Astrocyte (in vitro differentiated cells and primary cell): ENCODE measurements around the gene SLC8A3. TPM values are rescaled to one million over a fixed set of nuclear protein-coding genes. Genes with fewer than 3 reads are reported as not detected.

Experiments used
- DNase-seq: peaks from one replicate; pipeline ENCODE4 v3.0.0-alpha.2; 2010; ENCODE audit warnings: low read depth
- FAIRE-seq: peaks from 2 replicates; lab custom pipeline; 2011; peaks lifted over from hg19 to GRCh38; lab: Jason Lieb, UNC
- H2AFZ ChIP-seq: 2 replicates; pipeline ENCODE4 v1.6.0; 2012; ENCODE audit warnings: low read depth, low read length, inconsistent platforms
- H3K27ac ChIP-seq: 2 replicates; pipeline ENCODE4 v1.5.1; 2011; ENCODE audit warnings: low read depth, low read length, inconsistent platforms
- H3K27me3 ChIP-seq: 2 replicates; pipeline ENCODE4 v1.6.0; 2011; ENCODE audit warnings: low read length, inconsistent platforms; ENCODE audit not compliant: insufficient read depth
- H3K36me3 ChIP-seq: 2 replicates; pipeline ENCODE4 v1.5.1; 2011; ENCODE audit warnings: low read length, inconsistent platforms; ENCODE audit not compliant: insufficient read depth
- H3K4me1 ChIP-seq: 2 replicates; pipeline ENCODE4 v1.5.1; 2011; ENCODE audit warnings: low read length, inconsistent platforms; ENCODE audit not compliant: insufficient read depth
- H3K4me2 ChIP-seq: 2 replicates; pipeline ENCODE4 v1.6.0; 2012; ENCODE audit warnings: low read length, inconsistent platforms
- H3K4me3 ChIP-seq: 2 replicates; pipeline ENCODE4 v1.5.1; 2011; ENCODE audit warnings: low read depth, mild to moderate bottlenecking, low read length, inconsistent platforms; ENCODE audit not compliant: insufficient read depth
- H3K79me2 ChIP-seq: 2 replicates; pipeline ENCODE4 v1.6.0; 2012; ENCODE audit warnings: mild to moderate bottlenecking, low read length, inconsistent platforms; ENCODE audit not compliant: insufficient read depth
- H3K9ac ChIP-seq: 2 replicates; pipeline ENCODE4 v1.6.0; 2012; ENCODE audit warnings: mild to moderate bottlenecking, low read length, inconsistent platforms
- H3K9me3 ChIP-seq: 2 replicates; pipeline ENCODE4 v1.5.1; 2012; ENCODE audit warnings: low read depth, mild to moderate bottlenecking, low read length, inconsistent platforms; ENCODE audit not compliant: insufficient read depth
- H4K20me1 ChIP-seq: 2 replicates; pipeline ENCODE4 v1.6.0; 2012; ENCODE audit warnings: low read length, inconsistent platforms; ENCODE audit not compliant: insufficient read depth
- H3K27ac Mint-ChIP-seq: one replicate; pipeline ENCODE4 v1.8.0; 2021; ENCODE audit warnings: mild to moderate bottlenecking, mixed read lengths; ENCODE audit not compliant: unreplicated experiment
- H3K27me3 Mint-ChIP-seq: one replicate; pipeline ENCODE4 v1.8.0; 2021; ENCODE audit warnings: low read depth, mixed read lengths; ENCODE audit not compliant: unreplicated experiment
- H3K36me3 Mint-ChIP-seq: one replicate; pipeline ENCODE4 v1.8.0; 2021; ENCODE audit warnings: low read depth, mixed read lengths; ENCODE audit not compliant: unreplicated experiment
- H3K4me1 Mint-ChIP-seq: one replicate; pipeline ENCODE4 v1.8.0; 2021; ENCODE audit warnings: low read depth, mixed read lengths; ENCODE audit not compliant: unreplicated experiment
- H3K4me3 Mint-ChIP-seq: one replicate; pipeline ENCODE4 v1.8.0; 2021; ENCODE audit warnings: mild to moderate bottlenecking, moderate library complexity, mixed read lengths; ENCODE audit not compliant: unreplicated experiment
- H3K9me3 Mint-ChIP-seq: one replicate; pipeline ENCODE4 v1.8.0; 2021; ENCODE audit warnings: mild to moderate bottlenecking, mixed read lengths; ENCODE audit not compliant: unreplicated experiment
- CTCF ChIP-seq: IDR thresholded peaks from 2 replicates; pipeline ENCODE4 v1.5.1; 2011; ENCODE audit warnings: low read depth, mild to moderate bottlenecking, inconsistent platforms, low read length, moderate library complexity; ENCODE audit not compliant: insufficient read depth
- EZH2 ChIP-seq: IDR thresholded peaks from 2 replicates; pipeline ENCODE4 v1.6.1; 2012; ENCODE audit warnings: mild to moderate bottlenecking, low read length, inconsistent platforms; ENCODE audit not compliant: insufficient read depth
- total RNA-seq: library from RNA; stranded (reverse); gene quantifications from 2 replicates; pipeline ENCODE4 v1.2.1, GENCODE V29; 2021

SLC8A3 gene
- total RNA-seq, 1 donor from 2014 or later, result 0.45 TPM

DNA sequence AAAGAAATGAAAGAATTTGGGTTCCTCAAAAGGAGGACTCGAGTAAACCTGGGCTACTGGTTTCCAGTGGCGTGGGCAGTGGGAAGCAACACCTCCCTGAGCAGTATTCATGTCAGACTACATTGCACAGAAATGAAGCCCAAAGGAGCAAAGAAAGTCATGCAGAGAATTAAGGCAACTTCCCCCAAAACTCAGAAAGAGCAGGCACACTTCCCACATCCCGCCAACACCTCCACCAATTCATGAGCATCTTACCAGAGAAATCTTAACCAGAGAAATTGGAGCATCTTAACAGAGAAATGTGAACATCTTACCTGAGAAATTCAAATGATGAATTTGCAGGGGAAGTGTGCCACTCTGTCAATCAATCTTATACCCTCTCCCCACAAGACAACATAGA, 36.7 kb downstream of the SLC8A3 start:
- no peak for DNase-seq
- H3K4me1 Mint-ChIP-seq, result no peaks in the 10 kb centered on the region
- H3K4me3 Mint-ChIP-seq, result no peak overlapping the region
- Histone ChIP-seq H3K9me3 (no peaks in the 10 kb centered on the region), H3K4me3 (no peak overlapping the region), H2AFZ (no peak overlapping the region), H3K4me2 (no peak overlapping the region), H3K36me3 (no peaks in the 10 kb centered on the region), H3K27ac (no peak overlapping the region), H3K79me2 (no peaks in the 10 kb centered on the region), H3K4me1 (no peaks in the 10 kb centered on the region), H3K27me3 (no peaks in the 10 kb centered on the region), H4K20me1 (no peaks in the 10 kb centered on the region), H3K9ac (no peak overlapping the region)
- no peak for TF ChIP-seq CTCF
- TF ChIP-seq EZH2, result no peak
- H3K27me3 Mint-ChIP-seq, result peaks cover 24% of the 10 kb centered on the region
- H3K9me3 Mint-ChIP-seq, result peaks cover 2% of the 10 kb centered on the region
- H3K36me3 Mint-ChIP-seq, result no peaks in the 10 kb centered on the region
- H3K27ac Mint-ChIP-seq, result no peak overlapping the region
- no peak for FAIRE-seq

DNA sequence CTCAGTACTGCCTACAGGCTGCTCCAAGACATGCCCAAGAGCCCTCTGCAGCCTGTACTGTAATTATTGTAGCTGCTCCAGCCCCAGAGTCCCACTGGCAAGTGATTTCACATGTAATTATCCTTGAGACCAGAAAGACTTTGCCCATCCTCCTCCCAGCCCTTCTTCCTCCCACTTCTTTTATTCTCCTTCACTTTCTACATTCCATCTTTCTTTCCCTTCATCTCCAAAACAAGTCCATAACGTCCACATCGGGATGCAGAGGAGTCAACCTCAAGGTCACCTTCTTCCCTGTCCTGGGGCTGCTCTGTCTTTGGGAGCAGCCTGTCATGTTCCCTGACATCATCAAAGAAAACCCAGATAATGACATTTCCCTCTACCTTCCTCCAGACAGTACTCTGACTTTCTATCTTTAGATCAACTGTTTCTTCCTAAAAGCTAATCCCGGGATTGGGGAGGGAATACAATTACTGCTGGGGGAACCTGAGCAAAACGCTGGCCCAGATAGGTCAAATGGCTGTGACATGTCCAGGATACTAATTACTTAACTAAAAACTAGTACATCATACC, 39.1 kb downstream of the SLC8A3 start:
- Histone ChIP-seq H3K4me1 (no peaks in the 10 kb centered on the region), H3K9me3 (no peaks in the 10 kb centered on the region), H3K36me3 (no peaks in the 10 kb centered on the region), H3K9ac (no peak overlapping the region), H3K79me2 (no peaks in the 10 kb centered on the region), H3K27me3 (no peaks in the 10 kb centered on the region), H4K20me1 (no peaks in the 10 kb centered on the region), H2AFZ (no peak overlapping the region), H3K27ac (no peak overlapping the region), H3K4me2 (no peak overlapping the region), H3K4me3 (no peak overlapping the region)
- DNase-seq (no peak), FAIRE-seq (no peak)
- no peaks in the 10 kb centered on the region for H3K4me1 Mint-ChIP-seq
- H3K27ac Mint-ChIP-seq, result no peak overlapping the region
- TF ChIP-seq CTCF (no peak), EZH2 (no peak)
- H3K4me3 Mint-ChIP-seq, result no peak overlapping the region
- H3K36me3 Mint-ChIP-seq, result no peaks in the 10 kb centered on the region
- peaks cover 2% of the 10 kb centered on the region for H3K9me3 Mint-ChIP-seq
- H3K27me3 Mint-ChIP-seq, result peaks cover 17% of the 10 kb centered on the region

- no peaks in the 10 kb centered on the region for H3K36me3 ChIP-seq
- no peaks in the 10 kb centered on the region for H4K20me1 ChIP-seq
- no peak overlapping the region for H3K9ac ChIP-seq
- no peak overlapping the region for H3K4me3 ChIP-seq
- Mint-ChIP-seq H3K9me3 (no peaks in the 10 kb centered on the region), H3K36me3 (no peaks in the 10 kb centered on the region), H3K27ac (no peak overlapping the region), H3K27me3 (peaks cover 17% of the 10 kb centered on the region), H3K4me1 (no peaks in the 10 kb centered on the region), H3K4me3 (no peak overlapping the region)
- H3K4me2 ChIP-seq, result no peak overlapping the region
- no peak for TF ChIP-seq CTCF
- TF ChIP-seq EZH2, result no peak
- no peak overlapping the region for H3K27ac ChIP-seq
- no peaks in the 10 kb centered on the region for H3K27me3 ChIP-seq
- H3K4me1 ChIP-seq, result no peaks in the 10 kb centered on the region
- no peak for DNase-seq
- no peaks in the 10 kb centered on the region for H3K9me3 ChIP-seq
- FAIRE-seq, result no peak
- H2AFZ ChIP-seq, result no peak overlapping the region
- H3K79me2 ChIP-seq, result no peaks in the 10 kb centered on the region
Measured at GRCh38 chr14:70148911-70149595, 39.7 kb downstream of the SLC8A3 start.
